Panc1 (cell line): ENCODE results near the gene UBD. TPM values are rescaled to one million over a fixed set of nuclear protein-coding genes. Genes with fewer than 3 reads are reported as not detected.

Source experiments
- ATAC-seq: fragments of 200-7000 bp; cut with Tn5 transposase; 2 replicates; pipeline ENCODE4 v1.9.1; 2020; ENCODE audit warnings: mild to moderate bottlenecking, moderate library complexity
- BruUV-seq: library from RNA; stranded (reverse); fragments of 400-500 nt; replicated peaks from 2 replicates; lab custom pipeline; 2021; lab: Mats Ljungman, UMichigan
- CTCF ChIA-PET: fragments of 300-600 bp; sonication (Branson Sonifier 250); formaldehyde crosslinking; loops from one replicate; lab custom pipeline; 2022; ENCODE audit warnings: antibody characterized with exemption; lab: Charles Lee
- POLR2A ChIA-PET: fragments of 300-600 bp; sonication (Branson Sonifier 250); formaldehyde crosslinking; loops from one replicate; lab custom pipeline; 2022; ENCODE audit warnings: antibody characterized with exemption; lab: Charles Lee
- DNase-seq: peaks from one replicate; pipeline ENCODE4 v3.0.0-alpha.2; 2010; ENCODE audit warnings: low read depth, low spot score
- H3K27ac ChIP-seq: 2 replicates; pipeline ENCODE4 v1.5.1; 2011; ENCODE audit warnings: mild to moderate bottlenecking, low read length, inconsistent platforms
- H3K27me3 ChIP-seq: fragments of 200-500 bp; sonication (Bioruptor generic); 2 replicates; pipeline ENCODE4 v1.6.0; 2014; ENCODE audit warnings: low read length, inconsistent platforms; ENCODE audit not compliant: control insufficient read depth, insufficient read depth
- H3K36me3 ChIP-seq: fragments of 200-500 bp; sonication (Bioruptor generic); 2 replicates; pipeline ENCODE4 v1.5.1; 2014; ENCODE audit warnings: inconsistent platforms, mild to moderate bottlenecking, low read length, moderate library complexity; ENCODE audit not compliant: control insufficient read depth, insufficient read depth
- H3K4me1 ChIP-seq: 2 replicates; pipeline ENCODE4 v1.5.1; 2011; ENCODE audit warnings: inconsistent platforms, mild to moderate bottlenecking, low read length, moderate library complexity; ENCODE audit not compliant: control insufficient read depth, insufficient read depth
- H3K4me3 ChIP-seq, 2 experiments: 2 replicates each; pipeline ENCODE4 v1.5.1; 2011 to 2012; ENCODE audit warnings: low read depth in 2 of 2, low read length in 2 of 2, mild to moderate bottlenecking in 2 of 2, inconsistent platforms in 1 of 2, moderate library complexity in 1 of 2
- H3K9me3 ChIP-seq: fragments of 200-500 bp; sonication (Bioruptor generic); 2 replicates; pipeline ENCODE4 v1.5.1; 2014; ENCODE audit warnings: low read depth, mild to moderate bottlenecking, inconsistent platforms, low read length, moderate library complexity; ENCODE audit not compliant: control insufficient read depth, insufficient read depth
- CTCF ChIP-seq: fragments of 450-650 bp; IDR thresholded peaks from 2 replicates; pipeline ENCODE4 v1.5.1; 2017; ENCODE audit warnings: mild to moderate bottlenecking
- POLR2AphosphoS5 ChIP-seq: IDR thresholded peaks from 2 replicates; pipeline ENCODE4 v1.6.1; 2012; ENCODE audit warnings: mild to moderate bottlenecking, low read depth, low read length, moderate library complexity
- SIN3A ChIP-seq: IDR thresholded peaks from 2 replicates; pipeline ENCODE4 v1.6.1; 2012; ENCODE audit warnings: low read depth, mild to moderate bottlenecking, low read length, moderate library complexity, borderline replicate concordance; ENCODE audit not compliant: insufficient read depth
- TCF7L2 ChIP-seq: IDR thresholded peaks from 2 replicates; pipeline ENCODE4 v1.6.1; 2011; ENCODE audit warnings: mild to moderate bottlenecking, low read depth, low read length, inconsistent platforms
- in situ Hi-C: cut with HindIII; loops from 2 replicates; pipeline ENCODE4 v1.10.0; 2016; ENCODE audit warnings: low sequenced_read_pairs, low pct_unique_long_range_greater_than_20kb
- intact Hi-C: fragments of 100-400 bp; cut with micrococcal nuclease; formaldehyde crosslinking; loops from one replicate; pipeline ENCODE4 v1.10.0; 2022; ENCODE audit not compliant: unreplicated experiment
- total RNA-seq: library from RNA; stranded (reverse); gene quantifications from one replicate; pipeline ENCODE4 v1.2.1, GENCODE V29; 2021; ENCODE audit not compliant: unreplicated experiment
- TF ChIP-seq, protein P1 (sequence below), 2 experiments: IDR thresholded peaks; 2 replicates each; pipeline ENCODE4 v1.6.1; 2011 to 2012; ENCODE audit warnings: low read depth in 2 of 2, control low read depth in 1 of 2, low read length in 1 of 2, mild to moderate bottlenecking in 1 of 2, moderate library complexity in 1 of 2; ENCODE audit not compliant: insufficient read depth in 1 of 2

The UBD gene
- total RNA-seq, 1 experiment from 2014 or later, result 0.54 TPM

DNA sequence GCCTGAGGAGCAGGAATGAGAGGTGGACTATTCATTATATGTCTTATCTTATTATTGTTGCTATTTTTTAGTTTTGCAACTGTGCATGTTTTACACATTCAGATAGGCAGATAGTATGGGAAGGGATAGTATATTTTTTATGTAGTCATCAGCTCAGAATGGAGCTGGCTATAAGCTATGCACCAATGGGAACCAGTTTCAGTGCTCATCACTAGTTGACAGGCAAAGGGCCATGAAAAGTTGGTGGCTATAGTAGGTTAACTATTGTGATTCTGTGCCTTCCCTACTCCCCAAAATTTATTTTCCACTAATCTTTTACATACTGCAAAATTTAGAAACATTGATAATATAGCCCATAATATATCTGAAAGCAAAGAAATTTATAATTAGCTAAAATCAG lies 5.3 kb upstream of the UBD start:
- H3K27me3 ChIP-seq, result peaks cover 5% of the 10 kb centered on the region; the same call in 1 of the 2 replicates
- intact Hi-C loops (no loop called here), in situ Hi-C loops (no loop called here)
- no TSS peak for BruUV-seq
- H3K9me3 ChIP-seq, result no peaks in the 10 kb centered on the region
- no peak overlapping the region for H3K27ac ChIP-seq
- ATAC-seq (no peak), DNase-seq (no peak)
- H3K4me3 ChIP-seq, result no peak overlapping the region
- H3K4me1 ChIP-seq, result no peaks in the 10 kb centered on the region
- POLR2A ChIA-PET, result no interaction called here
- H3K36me3 ChIP-seq, result no peaks in the 10 kb centered on the region
- TF ChIP-seq POLR2AphosphoS5 (no peak), TCF7L2 (no peak), CTCF (no peak), SIN3A (no peak)
- TF ChIP-seq, protein P1, sequence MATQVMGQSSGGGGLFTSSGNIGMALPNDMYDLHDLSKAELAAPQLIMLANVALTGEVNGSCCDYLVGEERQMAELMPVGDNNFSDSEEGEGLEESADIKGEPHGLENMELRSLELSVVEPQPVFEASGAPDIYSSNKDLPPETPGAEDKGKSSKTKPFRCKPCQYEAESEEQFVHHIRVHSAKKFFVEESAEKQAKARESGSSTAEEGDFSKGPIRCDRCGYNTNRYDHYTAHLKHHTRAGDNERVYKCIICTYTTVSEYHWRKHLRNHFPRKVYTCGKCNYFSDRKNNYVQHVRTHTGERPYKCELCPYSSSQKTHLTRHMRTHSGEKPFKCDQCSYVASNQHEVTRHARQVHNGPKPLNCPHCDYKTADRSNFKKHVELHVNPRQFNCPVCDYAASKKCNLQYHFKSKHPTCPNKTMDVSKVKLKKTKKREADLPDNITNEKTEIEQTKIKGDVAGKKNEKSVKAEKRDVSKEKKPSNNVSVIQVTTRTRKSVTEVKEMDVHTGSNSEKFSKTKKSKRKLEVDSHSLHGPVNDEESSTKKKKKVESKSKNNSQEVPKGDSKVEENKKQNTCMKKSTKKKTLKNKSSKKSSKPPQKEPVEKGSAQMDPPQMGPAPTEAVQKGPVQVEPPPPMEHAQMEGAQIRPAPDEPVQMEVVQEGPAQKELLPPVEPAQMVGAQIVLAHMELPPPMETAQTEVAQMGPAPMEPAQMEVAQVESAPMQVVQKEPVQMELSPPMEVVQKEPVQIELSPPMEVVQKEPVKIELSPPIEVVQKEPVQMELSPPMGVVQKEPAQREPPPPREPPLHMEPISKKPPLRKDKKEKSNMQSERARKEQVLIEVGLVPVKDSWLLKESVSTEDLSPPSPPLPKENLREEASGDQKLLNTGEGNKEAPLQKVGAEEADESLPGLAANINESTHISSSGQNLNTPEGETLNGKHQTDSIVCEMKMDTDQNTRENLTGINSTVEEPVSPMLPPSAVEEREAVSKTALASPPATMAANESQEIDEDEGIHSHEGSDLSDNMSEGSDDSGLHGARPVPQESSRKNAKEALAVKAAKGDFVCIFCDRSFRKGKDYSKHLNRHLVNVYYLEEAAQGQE (IDR thresholded peaks at IDR 0.05; ENCODE audit: insufficient read depth in 1 of 2, low read depth in 2 of 2, low read length in 1 of 2), result no peak
- CTCF ChIA-PET, result no interaction called here

DNA sequence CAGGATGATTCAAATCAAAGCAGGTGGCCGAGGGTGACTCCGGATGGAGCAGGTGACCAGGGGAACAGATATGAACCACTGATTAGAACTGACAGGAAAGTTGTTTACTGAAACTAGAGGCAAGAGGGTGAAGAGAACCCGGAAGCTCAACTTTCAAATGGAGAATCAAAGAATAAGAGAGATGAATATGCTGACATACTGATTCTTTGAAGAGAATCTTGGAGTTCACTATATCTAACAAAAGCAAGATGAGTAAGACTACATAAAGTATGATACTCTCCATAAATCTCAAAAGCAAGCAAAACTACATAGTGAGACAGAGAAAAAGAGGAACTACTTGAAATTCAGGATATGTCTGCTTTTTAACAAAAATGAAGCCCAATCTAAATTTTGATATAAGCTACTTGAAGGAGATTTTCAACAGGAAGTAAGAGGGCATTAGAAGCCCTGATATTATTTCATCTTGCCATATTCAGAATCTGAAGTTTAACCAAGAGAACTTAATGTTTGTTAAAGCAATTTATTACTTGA lies 4.0 kb upstream of the UBD start:
- Histone ChIP-seq H3K9me3 (no peaks in the 10 kb centered on the region), H3K4me1 (no peaks in the 10 kb centered on the region), H3K27ac (no peak overlapping the region), H3K36me3 (no peaks in the 10 kb centered on the region), H3K27me3 (0 out of 2 replicates have a peak, but pooled peaks cover 5% of the 10 kb centered on the region), H3K4me3 (no peak overlapping the region)
- DNase-seq (no peak), ATAC-seq (no peak)
- in situ Hi-C loops (no loop called here), intact Hi-C loops (no loop called here)
- TF ChIP-seq, protein P1 (IDR thresholded peaks at IDR 0.05; ENCODE audit: insufficient read depth in 1 of 2, low read depth in 2 of 2, low read length in 1 of 2), result no peak
- TF ChIP-seq CTCF (no peak), SIN3A (no peak), TCF7L2 (no peak), POLR2AphosphoS5 (no peak)
- ChIA-PET CTCF (no interaction called here), POLR2A (no interaction called here)
- BruUV-seq, result no TSS peak
